CD4-positive, alpha-beta T cell treated with Interferon gamma for 1 hour (primary cell): ENCODE data around the gene TNNI3K.

Source experiments
- DNase-seq: peaks from one replicate; pipeline ENCODE4 v3.0.0-alpha.2; 2020

The TNNI3K gene

GRCh38 chr1:74505928-74506710 is 270.9 kb downstream of the TNNI3K start:
- no peak for DNase-seq

GRCh38 chr1:74508449-74508848 is 273.3 kb downstream of the TNNI3K start:
- no peak for DNase-seq

GRCh38 chr1:74512170-74512915 is 277.2 kb downstream of the TNNI3K start, which contains the start of gene LRRC53:
Gene LRRC53 (minus strand): TSS chr1:74512611. CDS start chr1:74483349, 29,262 bp downstream.
- DNase-seq = no peak

- no peak for DNase-seq
Measured at GRCh38 chr1:74513411-74514300, 278.5 kb downstream of the TNNI3K start.

- DNase-seq = no peak
Measured at GRCh38 chr1:74517599-74518051, 282.4 kb downstream of the TNNI3K start.

- DNase-seq = no peak
Measured at GRCh38 chr1:74522148-74522547, 287.0 kb downstream of the TNNI3K start.

GRCh38 chr1:74523873-74524480 is 288.8 kb downstream of the TNNI3K start:
- DNase-seq = no peak

GRCh38 chr1:74526708-74527107 is 291.5 kb downstream of the TNNI3K start:
- no peak for DNase-seq

GRCh38 chr1:74528123-74528522 is 292.9 kb downstream of the TNNI3K start:
- DNase-seq = no peak

- DNase-seq = no peak
Measured at GRCh38 chr1:74530892-74531291, 295.7 kb downstream of the TNNI3K start.

- DNase-seq = no peak
Measured at GRCh38 chr1:74531796-74532195, 296.6 kb downstream of the TNNI3K start.

- no peak for DNase-seq
Measured at GRCh38 chr1:74534241-74534640, 299.1 kb downstream of the TNNI3K start.

- no peak for DNase-seq
Measured at GRCh38 chr1:74545821-74546220, 310.6 kb downstream of the TNNI3K start.

- no peak for DNase-seq
Measured at GRCh38 chr1:74548961-74549750, 314.0 kb downstream of the TNNI3K start.

GRCh38 chr1:74549932-74550331 is 314.7 kb downstream of the TNNI3K start:
- no peak for DNase-seq

- no peak for DNase-seq
Measured at GRCh38 chr1:74570797-74571492, 335.8 kb downstream of the TNNI3K start.

GRCh38 chr1:74571493-74571800 is 336.3 kb downstream of the TNNI3K start:
- DNase-seq = no peak

- DNase-seq = no peak
Measured at GRCh38 chr1:74571891-74572290, 336.7 kb downstream of the TNNI3K start.

- DNase-seq = no peak
Measured at GRCh38 chr1:74578101-74578500, 342.9 kb downstream of the TNNI3K start.

GRCh38 chr1:74579425-74579824 is 344.2 kb downstream of the TNNI3K start:
- DNase-seq = no peak

GRCh38 chr1:74583397-74583796 is 348.2 kb downstream of the TNNI3K start:
- no peak for DNase-seq
